DND-41 (cell line): ENCODE results near the gene SNCAIP.

Experiments
- ATAC-seq: fragments of 200-7000 bp; cut with Tn5 transposase; 3 replicates; pipeline ENCODE4 v1.9.1; 2021; ENCODE audit warnings: low read depth; ENCODE audit not compliant: insufficient read depth
- DNase-seq: peaks from one replicate; pipeline ENCODE4 v3.0.0-alpha.2; 2020
- H2AFZ ChIP-seq: 2 replicates; pipeline ENCODE4 v1.6.0; 2012; ENCODE audit warnings: low read depth, low read length
- H3K27ac ChIP-seq: 2 replicates; pipeline ENCODE4 v1.5.1; 2012; ENCODE audit warnings: low read length, inconsistent platforms
- H3K27me3 ChIP-seq: fragments of 200-600 bp; sonication (generic); 2 replicates; pipeline ENCODE4 v1.6.0; 2012; ENCODE audit warnings: low read length, mild to moderate bottlenecking, inconsistent platforms; ENCODE audit not compliant: insufficient read depth, poor library complexity
- H3K36me3 ChIP-seq: 2 replicates; pipeline ENCODE4 v1.5.1; 2012; ENCODE audit warnings: low read length, inconsistent platforms; ENCODE audit not compliant: insufficient read depth
- H3K4me1 ChIP-seq: 2 replicates; pipeline ENCODE4 v1.5.1; 2012; ENCODE audit warnings: mild to moderate bottlenecking, low read length; ENCODE audit not compliant: insufficient read depth
- H3K4me2 ChIP-seq: 2 replicates; pipeline ENCODE4 v1.6.0; 2012; ENCODE audit warnings: mild to moderate bottlenecking, moderate library complexity, low read length, inconsistent platforms; ENCODE audit not compliant: insufficient read depth
- H3K4me3 ChIP-seq, 2 experiments: fragments of 200-600 bp in 1 of 2; shearing (Covaris generic) in 1 of 2; 2 replicates each; pipeline ENCODE4 v1.5.1; 2012 to 2016; ENCODE audit warnings: inconsistent platforms in 2 of 2, low read length in 2 of 2, mild to moderate bottlenecking in 2 of 2, low read depth in 1 of 2, moderate library complexity in 1 of 2
- H3K79me2 ChIP-seq: 2 replicates; pipeline ENCODE4 v1.6.0; 2012; ENCODE audit warnings: low read length, inconsistent platforms; ENCODE audit not compliant: insufficient read depth
- H3K9ac ChIP-seq: 2 replicates; pipeline ENCODE4 v1.6.0; 2012; ENCODE audit warnings: low read depth, mild to moderate bottlenecking, inconsistent platforms, low read length, moderate library complexity
- H3K9me3 ChIP-seq: 2 replicates; pipeline ENCODE4 v1.5.1; 2012; ENCODE audit warnings: low read length, moderate library complexity, mild to moderate bottlenecking, inconsistent platforms; ENCODE audit not compliant: insufficient read depth, severe bottlenecking
- H4K20me1 ChIP-seq: 2 replicates; pipeline ENCODE4 v1.6.0; 2012; ENCODE audit warnings: low read length; ENCODE audit not compliant: insufficient read depth
- EZH2 ChIP-seq: IDR thresholded peaks from 3 replicates; pipeline ENCODE4 v1.6.1; 2012; ENCODE audit warnings: borderline replicate concordance, low read depth, mild to moderate bottlenecking, moderate library complexity, low read length, inconsistent platforms; ENCODE audit not compliant: severe bottlenecking
- TF ChIP-seq, protein P1 (sequence below): IDR thresholded peaks from 2 replicates; pipeline ENCODE4 v1.5.1; 2012; ENCODE audit warnings: borderline replicate concordance, low read length, moderate library complexity, mild to moderate bottlenecking; ENCODE audit not compliant: poor library complexity, severe bottlenecking; ENCODE audit errors: extremely low read depth

Gene SNCAIP

GRCh38 chr5:122392824-122393223 lies 80.8 kb downstream of the SNCAIP start:
- TF ChIP-seq, protein P1, sequence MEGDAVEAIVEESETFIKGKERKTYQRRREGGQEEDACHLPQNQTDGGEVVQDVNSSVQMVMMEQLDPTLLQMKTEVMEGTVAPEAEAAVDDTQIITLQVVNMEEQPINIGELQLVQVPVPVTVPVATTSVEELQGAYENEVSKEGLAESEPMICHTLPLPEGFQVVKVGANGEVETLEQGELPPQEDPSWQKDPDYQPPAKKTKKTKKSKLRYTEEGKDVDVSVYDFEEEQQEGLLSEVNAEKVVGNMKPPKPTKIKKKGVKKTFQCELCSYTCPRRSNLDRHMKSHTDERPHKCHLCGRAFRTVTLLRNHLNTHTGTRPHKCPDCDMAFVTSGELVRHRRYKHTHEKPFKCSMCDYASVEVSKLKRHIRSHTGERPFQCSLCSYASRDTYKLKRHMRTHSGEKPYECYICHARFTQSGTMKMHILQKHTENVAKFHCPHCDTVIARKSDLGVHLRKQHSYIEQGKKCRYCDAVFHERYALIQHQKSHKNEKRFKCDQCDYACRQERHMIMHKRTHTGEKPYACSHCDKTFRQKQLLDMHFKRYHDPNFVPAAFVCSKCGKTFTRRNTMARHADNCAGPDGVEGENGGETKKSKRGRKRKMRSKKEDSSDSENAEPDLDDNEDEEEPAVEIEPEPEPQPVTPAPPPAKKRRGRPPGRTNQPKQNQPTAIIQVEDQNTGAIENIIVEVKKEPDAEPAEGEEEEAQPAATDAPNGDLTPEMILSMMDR: no peak
- no peak for TF ChIP-seq EZH2
- ATAC-seq (no peak), DNase-seq (no peak)
- Histone ChIP-seq H2AFZ (no peak overlapping the region), H3K4me3 (no peak overlapping the region), H3K9me3 (no peaks in the 10 kb centered on the region), H3K4me1 (no peaks in the 10 kb centered on the region), H3K9ac (no peak overlapping the region), H3K27ac (no peak overlapping the region), H3K27me3 (no peaks in the 10 kb centered on the region), H3K4me2 (no peak overlapping the region), H3K79me2 (no peaks in the 10 kb centered on the region), H3K36me3 (no peaks in the 10 kb centered on the region), H4K20me1 (no peaks in the 10 kb centered on the region)

DNA sequence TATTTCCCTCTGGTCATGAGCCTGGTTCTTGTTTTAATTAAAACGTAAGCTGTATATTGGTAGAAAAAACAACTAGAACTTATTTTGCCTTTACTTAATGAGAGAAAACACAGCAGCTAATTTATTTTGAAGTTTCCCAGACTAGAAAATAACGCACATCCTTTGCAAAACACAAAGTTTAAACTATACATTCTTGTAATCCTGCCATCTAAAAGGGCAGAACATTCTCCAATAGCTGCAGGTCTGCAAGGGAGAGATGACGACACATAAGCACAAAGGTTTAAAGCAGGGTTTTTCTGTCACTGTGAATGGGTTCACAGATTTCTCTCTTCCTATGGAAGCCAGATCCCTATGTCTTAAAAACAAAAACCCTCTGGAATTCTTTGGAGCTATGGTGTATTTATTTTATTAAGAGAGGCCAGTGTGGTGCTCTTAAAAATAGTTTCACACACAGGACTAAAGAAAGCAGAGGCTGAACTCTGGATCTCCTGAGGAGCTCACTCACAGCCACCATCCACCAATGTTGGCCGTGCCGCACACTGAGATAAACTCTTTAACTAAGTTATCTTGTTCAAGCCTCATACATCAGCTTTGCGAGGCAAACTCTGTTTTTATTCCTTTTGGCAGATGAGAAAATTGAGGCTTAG lies 82.4 kb downstream of the SNCAIP start:
- Histone ChIP-seq H3K9ac (no peak overlapping the region), H3K4me3 (no peak overlapping the region), H3K36me3 (no peaks in the 10 kb centered on the region), H3K79me2 (no peaks in the 10 kb centered on the region), H3K27me3 (no peaks in the 10 kb centered on the region), H3K4me1 (no peaks in the 10 kb centered on the region), H4K20me1 (no peaks in the 10 kb centered on the region), H2AFZ (no peak overlapping the region), H3K4me2 (no peak overlapping the region), H3K9me3 (no peaks in the 10 kb centered on the region), H3K27ac (no peak overlapping the region)
- TF ChIP-seq, protein P1: no peak
- no peak for TF ChIP-seq EZH2
- ATAC-seq (no peak), DNase-seq (no peak)

DNA sequence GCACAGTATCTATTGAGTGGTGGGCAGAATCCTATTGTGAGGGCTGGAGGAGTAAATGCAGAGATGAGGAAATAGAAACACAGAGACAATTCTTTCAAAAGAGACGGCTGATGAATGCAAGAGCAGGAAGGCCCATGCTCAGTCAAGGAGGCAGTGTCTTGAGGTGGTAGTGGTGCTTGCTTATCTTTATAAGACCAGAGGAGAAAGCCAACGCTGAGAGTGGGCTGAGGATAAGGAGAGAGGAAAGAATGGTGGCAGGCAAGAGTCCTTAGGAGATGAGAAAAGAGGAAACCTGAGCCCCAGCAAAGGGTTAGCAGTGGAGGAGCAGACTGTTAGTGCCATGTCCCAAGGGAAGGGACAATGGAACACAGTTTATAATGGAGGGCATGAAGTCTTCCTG lies 86.0 kb downstream of the SNCAIP start:
- no peaks in the 10 kb centered on the region for H3K9me3 ChIP-seq
- no peaks in the 10 kb centered on the region for H3K4me1 ChIP-seq
- ATAC-seq: no peak
- no peak overlapping the region for H3K4me3 ChIP-seq
- no peak overlapping the region for H3K4me2 ChIP-seq
- no peak for DNase-seq
- H2AFZ ChIP-seq: no peak overlapping the region
- H3K27ac ChIP-seq: no peak overlapping the region
- H3K36me3 ChIP-seq: no peaks in the 10 kb centered on the region
- H3K79me2 ChIP-seq: no peaks in the 10 kb centered on the region
- no peaks in the 10 kb centered on the region for H3K27me3 ChIP-seq
- no peaks in the 10 kb centered on the region for H4K20me1 ChIP-seq
- no peak for TF ChIP-seq EZH2
- TF ChIP-seq, protein P1: no peak
- H3K9ac ChIP-seq: no peak overlapping the region
